ENCODE data around the gene DPEP2NB. TPM values are rescaled to one million over a fixed set of nuclear protein-coding genes. Genes with fewer than 3 reads are reported as not detected.

DPEP2NB gene
- not detected in 2 replicates for total RNA-seq

DNA sequence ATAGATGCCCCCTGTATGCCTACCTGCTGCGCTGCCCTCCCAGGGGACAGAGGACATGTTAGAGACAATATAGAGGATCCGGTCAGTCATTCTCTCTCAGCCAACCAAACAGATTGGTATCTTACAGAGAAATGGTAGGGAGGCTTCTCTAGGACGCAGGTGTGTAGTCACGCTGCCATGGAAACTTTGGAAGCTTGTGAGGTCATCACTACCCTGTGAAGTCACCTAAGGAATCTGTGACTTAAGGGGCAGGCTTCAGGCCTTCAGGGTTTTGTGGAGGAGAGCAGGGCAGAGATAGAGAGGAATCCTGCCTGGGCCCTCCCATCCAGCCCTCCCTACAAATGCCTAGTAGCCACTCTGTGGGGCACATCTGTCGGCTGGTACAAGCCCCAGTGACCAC is at the start of gene DPEP2NB:
TSS of gene DPEP2NB (minus strand) at position 231 of the 400 bp plus-strand sequence. CDS start at position 90, 141 bp downstream.
- Mint-ChIP-seq H3K27ac (no peak within 1 kb of the TSS), H3K36me3 (ENCODE audit: low read depth) (no peaks in the 10 kb centered on the region), H3K4me1 (ENCODE audit: low read depth) (peaks cover 5% of the 10 kb centered on the region), H3K4me3 (no peak within 1 kb of the TSS), H3K27me3 (ENCODE audit: insufficient read depth) (no peaks in the 10 kb centered on the region), H3K9me3 (no peaks in the 10 kb centered on the region)
- intact Hi-C loops (cut with micrococcal nuclease): no loop called here
- no peak for DNase-seq (ENCODE audit: low spot score)

DNA sequence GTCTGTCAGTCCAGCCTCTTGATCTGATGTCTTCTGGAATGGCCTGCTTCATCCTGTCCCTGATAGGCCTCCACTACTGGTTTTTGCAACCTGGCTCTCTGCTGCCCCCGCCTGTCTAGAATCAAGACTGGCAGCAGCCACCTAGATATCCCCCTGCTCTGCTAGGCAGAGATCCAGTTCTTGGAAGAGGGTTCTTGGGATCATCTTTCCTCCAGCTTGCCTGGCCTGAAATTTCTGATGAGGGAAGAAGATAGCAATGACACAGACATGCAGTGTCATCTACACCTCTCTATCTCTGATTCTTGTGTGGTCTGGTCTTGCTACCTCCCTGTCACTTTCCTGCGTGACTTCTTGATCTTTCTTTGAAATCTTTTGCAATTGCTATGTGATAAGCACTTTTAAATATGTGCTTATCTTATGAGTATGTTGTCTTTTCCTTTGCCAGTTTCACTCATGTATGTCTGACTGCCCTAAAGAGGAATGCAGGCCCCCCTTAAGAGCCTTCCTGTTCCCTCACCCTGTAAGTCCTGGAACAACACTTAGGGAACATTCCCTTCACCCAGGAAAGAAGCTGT is 49.2 kb upstream of the DPEP2NB start:
- Mint-ChIP-seq H3K4me3 (no peak overlapping the region), H3K9me3 (no peaks in the 10 kb centered on the region), H3K4me1 (ENCODE audit: low read depth) (peaks cover 81% of the 10 kb centered on the region), H3K27ac (peak overlapping the region; percentile 75), H3K36me3 (ENCODE audit: low read depth) (peaks cover 33% of the 10 kb centered on the region), H3K27me3 (ENCODE audit: insufficient read depth) (no peaks in the 10 kb centered on the region)
- intact Hi-C loops (cut with micrococcal nuclease): loop anchor here (1.0 to 5.0 kb wide), 7 partner anchors 14 to 248 kb away; partner anchors contain the start of genes PSKH1 and PSMB10
- peak; percentile 59 for DNase-seq (ENCODE audit: low spot score)

GRCh38 chr16:68062910-68063393 is 47.2 kb upstream of the DPEP2NB start:
- no peaks in the 10 kb centered on the region for H3K9me3 Mint-ChIP-seq
- no peaks in the 10 kb centered on the region for H3K27me3 Mint-ChIP-seq (ENCODE audit: insufficient read depth)
- H3K4me1 Mint-ChIP-seq (ENCODE audit: low read depth): peaks cover 77% of the 10 kb centered on the region
- intact Hi-C loops (cut with micrococcal nuclease): loop anchor here (5.0 kb wide), 2 partner anchors 171 to 246 kb away; partner anchors contain the start of gene PSKH1
- H3K4me3 Mint-ChIP-seq: peak overlapping the region; percentile 61
- H3K27ac Mint-ChIP-seq: peak overlapping the region; percentile 88
- peak; percentile 44 for DNase-seq (ENCODE audit: low spot score)
- peaks cover 40% of the 10 kb centered on the region for H3K36me3 Mint-ChIP-seq (ENCODE audit: low read depth)

- H3K4me1 Mint-ChIP-seq (ENCODE audit: low read depth): peaks cover 67% of the 10 kb centered on the region
- H3K27me3 Mint-ChIP-seq (ENCODE audit: insufficient read depth): no peaks in the 10 kb centered on the region
- H3K9me3 Mint-ChIP-seq: no peaks in the 10 kb centered on the region
- peak overlapping the region; percentile 74 for H3K27ac Mint-ChIP-seq
- DNase-seq (ENCODE audit: low spot score): no peak
- H3K36me3 Mint-ChIP-seq (ENCODE audit: low read depth): peaks cover 42% of the 10 kb centered on the region
- intact Hi-C loops (cut with micrococcal nuclease): loop anchor here (5.0 kb wide), 2 partner anchors 169 to 244 kb away; partner anchors contain the start of gene PSKH1
- no peak overlapping the region for H3K4me3 Mint-ChIP-seq
Measured at GRCh38 chr16:68061396-68061795, 45.7 kb upstream of the DPEP2NB start.

- Mint-ChIP-seq H3K27me3 (ENCODE audit: insufficient read depth) (no peaks in the 10 kb centered on the region), H3K4me3 (peak overlapping the region; percentile 43), H3K36me3 (ENCODE audit: low read depth) (peaks cover 47% of the 10 kb centered on the region), H3K27ac (peak overlapping the region; percentile 76), H3K4me1 (ENCODE audit: low read depth) (peaks cover 52% of the 10 kb centered on the region), H3K9me3 (no peaks in the 10 kb centered on the region)
- intact Hi-C loops (cut with micrococcal nuclease): loop anchor here (5.0 kb wide), 2 partner anchors 168 to 243 kb away; partner anchors contain the start of gene PSKH1
- DNase-seq (ENCODE audit: low spot score): no peak
Measured at GRCh38 chr16:68059804-68060203, 44.1 kb upstream of the DPEP2NB start.

DNA sequence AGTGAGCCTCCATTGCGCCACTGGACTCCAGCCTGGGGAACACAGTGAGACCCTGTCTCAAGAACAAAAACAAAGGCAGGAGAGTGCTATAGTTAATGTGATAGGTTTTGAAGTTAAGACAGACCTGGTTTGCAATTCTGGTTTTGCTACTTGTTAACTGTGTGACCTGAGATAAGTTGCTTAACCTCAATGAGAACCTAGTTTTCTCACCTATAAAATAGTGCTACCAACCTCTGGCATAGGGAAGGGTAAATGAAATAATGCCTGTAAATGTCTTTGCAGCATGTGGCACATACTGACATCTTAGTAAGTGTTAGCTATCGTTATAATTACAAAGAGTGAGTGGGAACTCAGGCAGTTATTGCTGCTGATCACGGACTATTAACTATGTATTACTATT is 39.7 kb upstream of the DPEP2NB start:
- Mint-ChIP-seq H3K4me1 (ENCODE audit: low read depth) (peaks cover 14% of the 10 kb centered on the region), H3K9me3 (no peaks in the 10 kb centered on the region), H3K4me3 (no peak overlapping the region), H3K36me3 (ENCODE audit: low read depth) (peaks cover 45% of the 10 kb centered on the region), H3K27me3 (ENCODE audit: insufficient read depth) (no peaks in the 10 kb centered on the region), H3K27ac (no peak overlapping the region)
- intact Hi-C loops (cut with micrococcal nuclease): no loop called here
- DNase-seq (ENCODE audit: low spot score): no peak

DNA sequence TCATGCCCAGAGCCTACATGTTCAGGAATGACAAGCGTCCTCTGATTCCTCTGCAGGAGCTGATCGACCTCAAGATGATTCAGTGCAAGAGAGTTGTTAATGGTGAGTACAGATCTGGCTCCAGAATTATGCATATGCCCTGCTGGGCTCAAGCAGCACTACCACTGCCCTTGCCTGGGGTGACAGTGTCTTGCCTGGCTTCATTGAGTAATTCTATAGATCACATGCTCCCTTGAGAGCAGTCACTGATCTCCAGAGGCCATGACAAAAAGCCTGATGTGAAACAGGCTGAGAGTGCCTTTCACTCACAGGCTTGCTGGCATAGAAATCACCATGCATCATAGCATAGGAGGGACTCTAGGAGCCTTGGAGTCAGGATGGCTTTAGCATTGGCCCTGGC is 33.7 kb upstream of the DPEP2NB start:
- no peaks in the 10 kb centered on the region for H3K9me3 Mint-ChIP-seq
- intact Hi-C loops (cut with micrococcal nuclease): no loop called here
- DNase-seq (ENCODE audit: low spot score): no peak
- no peak overlapping the region for H3K27ac Mint-ChIP-seq
- H3K4me1 Mint-ChIP-seq (ENCODE audit: low read depth): peaks cover 5% of the 10 kb centered on the region
- no peak overlapping the region for H3K4me3 Mint-ChIP-seq
- no peaks in the 10 kb centered on the region for H3K27me3 Mint-ChIP-seq (ENCODE audit: insufficient read depth)
- H3K36me3 Mint-ChIP-seq (ENCODE audit: low read depth): peaks cover 43% of the 10 kb centered on the region

- H3K4me1 Mint-ChIP-seq (ENCODE audit: low read depth): peaks cover 5% of the 10 kb centered on the region
- no peaks in the 10 kb centered on the region for H3K27me3 Mint-ChIP-seq (ENCODE audit: insufficient read depth)
- H3K4me3 Mint-ChIP-seq: no peak overlapping the region
- intact Hi-C loops (cut with micrococcal nuclease): no loop called here
- H3K36me3 Mint-ChIP-seq (ENCODE audit: low read depth): peaks cover 37% of the 10 kb centered on the region
- DNase-seq (ENCODE audit: low spot score): no peak
- no peaks in the 10 kb centered on the region for H3K9me3 Mint-ChIP-seq
- no peak overlapping the region for H3K27ac Mint-ChIP-seq
Measured at GRCh38 chr16:68047987-68048386, 32.3 kb upstream of the DPEP2NB start.

GRCh38 chr16:68046106-68046505 is 30.4 kb upstream of the DPEP2NB start:
- Mint-ChIP-seq H3K9me3 (no peaks in the 10 kb centered on the region), H3K4me1 (ENCODE audit: low read depth) (peaks cover 5% of the 10 kb centered on the region), H3K4me3 (no peak overlapping the region), H3K27ac (peak overlapping the region; percentile 57), H3K36me3 (ENCODE audit: low read depth) (peaks cover 38% of the 10 kb centered on the region), H3K27me3 (ENCODE audit: insufficient read depth) (no peaks in the 10 kb centered on the region)
- DNase-seq (ENCODE audit: low spot score): no peak
- intact Hi-C loops (cut with micrococcal nuclease): no loop called here

- intact Hi-C loops (cut with micrococcal nuclease): loop anchor here (2.0 kb wide), 1 partner anchor 23 kb away; no protein-coding TSS in a partner anchor
Measured at GRCh38 chr16:68041783-68042182, 26.1 kb upstream of the DPEP2NB start.

GRCh38 chr16:68040506-68041288 is 25.0 kb upstream of the DPEP2NB start:
- Mint-ChIP-seq H3K4me3 (no peak overlapping the region), H3K9me3 (no peaks in the 10 kb centered on the region), H3K4me1 (ENCODE audit: low read depth) (peaks cover 19% of the 10 kb centered on the region), H3K27me3 (ENCODE audit: insufficient read depth) (no peaks in the 10 kb centered on the region), H3K36me3 (ENCODE audit: low read depth) (peaks cover 33% of the 10 kb centered on the region), H3K27ac (peak overlapping the region; percentile 70)
- DNase-seq (ENCODE audit: low spot score): peak; percentile 81
- intact Hi-C loops (cut with micrococcal nuclease): loop anchor here (1.0 to 2.0 kb wide), 6 partner anchors 17 to 224 kb away; partner anchors contain the start of genes DDX28 and DUS2

More at GRCh38 chr16:68041783-68042182, 26.1 kb upstream of the DPEP2NB start:
- Mint-ChIP-seq H3K4me3 (no peak overlapping the region), H3K27ac (no peak overlapping the region), H3K36me3 (ENCODE audit: low read depth) (peaks cover 32% of the 10 kb centered on the region), H3K4me1 (ENCODE audit: low read depth) (peaks cover 15% of the 10 kb centered on the region), H3K27me3 (ENCODE audit: insufficient read depth) (no peaks in the 10 kb centered on the region), H3K9me3 (no peaks in the 10 kb centered on the region)
- no peak for DNase-seq (ENCODE audit: low spot score)

- peaks cover 19% of the 10 kb centered on the region for H3K4me1 Mint-ChIP-seq (ENCODE audit: low read depth)
- H3K4me3 Mint-ChIP-seq: no peak overlapping the region
- no peaks in the 10 kb centered on the region for H3K27me3 Mint-ChIP-seq (ENCODE audit: insufficient read depth)
- peaks cover 30% of the 10 kb centered on the region for H3K36me3 Mint-ChIP-seq (ENCODE audit: low read depth)
- no peaks in the 10 kb centered on the region for H3K9me3 Mint-ChIP-seq
- H3K27ac Mint-ChIP-seq: peak overlapping the region; percentile 13
- intact Hi-C loops (cut with micrococcal nuclease): no loop called here
- DNase-seq (ENCODE audit: low spot score): no peak
Measured at GRCh38 chr16:68037841-68038597, 22.3 kb upstream of the DPEP2NB start.

All from activated T-helper 1 cell treated with anti-CD3 and anti-CD28 coated beads, Interleukin-12 subunit alpha, Interleukin-12 subunit beta, Interleukin-2, Interleukin-4 antibody, amounts not matched to agents 30 ng/mL and 10 ng/mL and 1 ng/mL, durations not matched to agents 14 hours and 24 hours and 36 hours (primary cell).